HS-27A (cell line): ENCODE data around the gene FBXO33.
"Not testable (repeated sequence)": the region's sequence is repeated elsewhere in the genome, so short reads cannot be mapped to it uniquely, and the experiment has no call there.

Experiments
- DNase-seq: peaks from one replicate; pipeline ENCODE4 v3.0.0-alpha.2; 2012; ENCODE audit warnings: low read depth, missing footprints

Gene FBXO33

DNA sequence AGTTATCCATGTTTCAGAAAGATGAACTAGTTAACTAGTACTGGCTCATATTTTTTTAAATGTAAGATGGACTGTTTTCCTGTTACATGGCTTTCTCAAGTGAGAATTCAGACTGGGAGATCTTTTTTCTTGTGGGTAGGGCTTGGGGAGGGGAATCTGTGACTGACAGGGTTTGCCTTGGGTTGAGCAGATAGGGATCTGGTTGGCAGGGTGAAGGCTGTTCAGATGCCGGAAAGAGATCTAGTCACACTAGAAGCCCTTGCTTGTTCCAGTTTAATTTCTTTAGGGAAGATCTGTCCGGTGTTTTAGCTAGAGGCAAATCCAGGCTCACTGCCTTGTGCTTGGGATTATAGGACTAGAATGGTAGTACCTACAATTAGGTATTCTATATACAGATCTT, 63.2 kb downstream of the FBXO33 start:
- DNase-seq: no peak

DNA sequence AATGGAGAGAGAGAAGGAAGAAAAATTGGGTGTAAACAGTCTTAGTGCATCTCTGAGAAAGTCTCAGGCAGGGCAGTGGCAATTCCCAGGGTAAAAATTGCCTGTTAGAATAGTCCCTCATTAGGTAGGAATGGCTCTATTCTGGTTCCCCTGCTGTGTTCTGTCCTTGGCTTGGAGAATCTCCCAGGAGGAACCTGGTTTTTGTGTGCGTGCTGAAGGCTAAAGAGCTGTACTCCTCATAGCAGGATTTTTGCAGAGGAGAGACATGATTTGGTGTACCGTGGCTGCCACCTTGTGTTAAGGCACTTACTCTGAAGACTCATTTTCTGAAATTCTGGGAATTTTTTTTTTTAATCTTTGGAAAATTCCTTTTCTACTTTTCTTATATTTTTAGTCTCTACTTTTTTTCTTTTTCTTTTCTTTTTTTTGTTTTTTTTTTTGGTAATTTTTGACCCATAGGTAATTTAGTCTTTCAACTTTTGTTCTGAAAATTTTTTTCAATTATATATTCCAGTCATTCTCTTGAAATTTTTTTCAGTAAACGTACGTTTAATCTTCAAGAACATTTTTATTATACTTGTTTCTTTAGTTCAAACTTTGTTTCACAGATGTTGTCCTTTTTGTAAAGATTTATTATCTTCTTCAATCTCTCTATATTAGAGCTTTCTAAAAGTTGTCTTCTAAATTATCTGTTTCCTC, 63.8 kb downstream of the FBXO33 start:
- DNase-seq: peak; percentile 22

DNA sequence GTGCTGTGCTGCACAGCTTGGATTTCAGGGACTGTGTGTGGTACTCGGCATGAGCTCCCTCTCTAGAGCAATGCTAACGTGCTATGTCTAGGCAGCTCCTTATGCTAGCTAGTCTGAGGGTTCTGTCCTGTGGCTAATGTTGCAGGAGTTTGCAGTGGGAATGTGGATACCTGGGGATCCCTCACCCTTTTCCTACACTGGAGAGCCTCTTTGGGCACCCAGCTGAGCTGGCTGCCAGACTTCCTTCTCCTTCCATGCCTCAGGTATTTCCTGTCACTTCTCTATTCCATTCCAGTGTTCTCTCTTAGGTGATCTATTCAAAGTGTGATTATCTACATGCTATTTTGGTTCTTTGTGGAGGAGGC, 64.9 kb downstream of the FBXO33 start:
- DNase-seq: no peak

DNA sequence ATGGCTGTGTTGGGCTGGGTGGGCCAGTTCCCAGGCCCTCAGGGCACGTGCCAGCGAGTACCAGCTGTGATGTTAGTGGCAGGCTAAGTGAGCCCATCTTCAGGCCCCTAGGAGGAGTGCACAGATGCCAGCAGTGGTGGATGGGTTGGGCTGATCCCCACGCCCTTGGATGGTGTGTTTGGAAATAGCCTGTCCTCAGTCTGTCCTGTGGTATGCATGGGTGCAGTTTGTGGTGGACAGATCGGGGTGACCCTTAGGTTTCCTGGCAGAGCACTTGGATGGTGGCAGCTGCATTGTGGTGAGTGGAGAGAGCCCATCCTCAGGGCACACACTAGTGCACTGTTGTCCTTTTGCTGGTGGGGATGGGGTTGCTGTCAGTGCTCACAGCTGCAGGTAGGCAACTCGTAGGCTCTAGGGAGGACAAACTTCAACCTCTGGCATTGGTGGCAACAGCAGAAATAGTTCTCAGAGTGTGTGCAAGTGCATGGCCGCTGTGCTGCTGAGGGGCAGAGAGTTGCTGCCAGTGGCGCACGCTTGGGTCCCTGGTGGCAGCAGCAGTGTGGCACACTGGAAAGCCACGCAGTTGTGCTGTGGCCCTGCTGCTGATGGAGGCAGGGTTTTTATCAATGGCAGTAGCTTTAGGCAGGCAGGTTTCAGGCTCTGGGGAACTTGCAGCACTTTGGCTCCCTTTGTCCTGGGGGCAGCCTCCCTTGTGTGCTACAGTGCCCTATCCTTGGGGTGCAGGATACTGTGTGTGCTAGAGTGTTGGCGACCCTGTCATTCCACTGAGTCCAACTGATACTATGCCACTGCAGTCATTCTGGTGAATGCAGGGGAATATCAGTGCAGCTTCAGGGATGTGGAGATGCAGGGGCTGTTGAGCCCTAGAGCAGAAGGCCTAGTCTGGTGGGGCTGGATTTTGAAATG, 65.5 kb downstream of the FBXO33 start:
- DNase-seq: no peak

DNA sequence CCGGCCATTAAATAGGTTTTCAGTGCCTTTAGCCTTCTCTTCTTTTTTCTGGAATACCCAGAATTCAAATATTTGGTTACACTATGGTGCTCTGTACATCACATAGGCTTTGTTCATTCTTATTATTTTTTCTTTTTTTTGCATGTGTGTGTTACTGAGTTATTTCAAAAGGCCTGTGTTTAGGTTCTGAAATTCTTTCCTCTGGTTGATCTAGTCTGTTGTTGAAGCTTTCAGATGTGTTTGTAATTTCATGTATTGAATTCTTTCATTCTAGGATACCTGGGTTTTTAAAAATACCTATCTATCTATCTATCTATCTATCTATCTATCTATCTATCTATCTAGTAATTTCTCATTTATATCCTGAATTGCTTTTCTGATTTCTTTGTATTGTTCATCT, 66.9 kb downstream of the FBXO33 start:
- DNase-seq: no peak

DNA sequence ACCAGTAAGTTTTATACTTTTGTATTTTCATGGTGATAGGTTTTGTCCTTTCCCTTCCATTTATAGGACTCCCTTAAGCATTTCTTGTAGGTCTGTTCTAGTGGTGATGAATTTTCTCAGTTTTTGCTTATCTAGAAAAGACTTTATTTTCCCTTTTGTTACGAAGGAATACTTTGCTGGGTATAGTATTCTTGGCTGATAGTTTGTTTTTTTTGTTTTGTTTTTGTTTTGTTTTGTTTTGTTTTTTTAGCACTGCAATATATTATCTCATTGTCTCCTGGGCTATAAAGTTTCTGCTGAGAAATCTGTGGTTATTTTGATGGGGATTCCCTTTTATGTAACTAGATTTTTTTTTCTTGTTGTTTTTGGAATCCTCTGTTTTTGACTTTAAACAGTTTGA, 67.7 kb downstream of the FBXO33 start:
- DNase-seq: no peak

DNA sequence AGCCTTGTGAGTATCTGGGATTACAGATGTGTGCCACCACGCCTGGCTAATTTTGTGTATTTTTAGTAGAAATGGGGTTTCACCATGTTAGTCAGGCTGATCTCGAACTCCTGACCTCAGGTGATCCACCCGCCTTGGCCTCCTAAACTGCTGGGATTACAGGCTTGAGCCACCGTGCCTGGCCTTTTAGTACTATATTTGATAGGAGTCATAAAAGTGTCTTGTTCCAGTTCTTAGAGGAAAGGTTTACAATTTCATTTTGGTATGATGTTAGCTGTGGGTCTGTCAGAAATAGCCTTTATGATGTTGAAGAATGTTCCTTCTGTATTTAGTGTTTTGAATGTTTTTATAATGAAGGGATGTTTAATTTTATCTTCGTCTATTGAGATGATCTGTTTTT, 70.7 kb downstream of the FBXO33 start:
- not testable (repeated sequence) for DNase-seq

DNA sequence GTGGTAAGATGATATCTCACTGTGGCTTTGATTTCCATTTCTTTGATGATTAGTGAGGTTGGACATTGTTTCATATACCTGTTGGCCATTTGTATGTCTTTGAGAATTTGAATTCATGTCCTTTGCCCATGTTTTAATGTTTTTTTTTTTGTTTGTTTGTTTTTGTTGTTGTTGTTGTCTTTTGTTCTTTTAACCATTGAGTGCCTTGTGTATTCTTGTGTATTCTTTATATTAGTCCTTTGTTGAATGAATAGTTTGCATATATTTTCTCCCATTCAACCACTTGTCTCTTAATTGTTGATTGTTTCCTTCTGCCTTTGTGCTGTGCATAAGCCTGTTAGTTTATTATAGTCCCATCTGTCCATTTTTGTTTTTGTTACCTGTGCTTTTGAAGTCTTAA, 71.9 kb downstream of the FBXO33 start:
- no peak for DNase-seq

DNA sequence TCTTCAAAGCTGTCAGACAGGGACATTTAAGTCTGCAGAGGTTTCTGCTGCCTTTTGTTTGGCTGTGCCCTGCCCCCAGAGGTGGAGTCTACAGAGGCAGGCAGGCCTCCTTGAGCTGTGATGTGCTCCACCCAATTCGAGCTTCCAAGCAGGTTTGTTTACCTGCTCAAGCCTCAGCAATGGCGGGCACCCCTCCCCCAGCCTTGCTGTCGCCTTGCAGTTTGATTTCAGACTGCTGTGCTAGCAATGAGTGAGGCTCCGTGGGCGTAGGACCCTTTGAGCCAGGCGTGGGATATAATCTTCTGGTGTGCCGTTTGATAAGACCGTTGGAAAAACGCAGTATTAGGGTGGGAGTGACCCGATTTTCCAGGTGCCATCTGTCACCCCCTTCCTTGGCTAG, 73.2 kb downstream of the FBXO33 start:
- not testable (repeated sequence) for DNase-seq

DNA sequence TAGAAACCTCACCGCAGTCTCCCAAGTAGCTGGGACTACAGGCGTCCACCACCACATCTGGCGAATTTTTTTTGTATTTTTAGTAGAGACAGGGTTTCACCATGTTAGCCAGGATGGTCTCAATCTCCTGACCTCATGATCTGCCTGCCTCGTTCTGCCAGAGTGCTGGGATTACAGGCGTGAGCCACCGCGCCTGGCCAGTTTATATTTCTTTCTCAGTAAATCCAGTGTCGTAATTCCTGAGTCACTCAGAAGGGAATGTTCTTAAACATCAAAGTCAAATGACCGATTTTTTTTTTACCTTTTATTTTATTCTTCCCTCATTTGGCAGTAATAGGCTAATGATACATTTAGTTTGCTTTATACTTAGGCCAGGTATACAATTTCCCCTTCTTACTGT, 80.5 kb downstream of the FBXO33 start:
- no peak for DNase-seq

DNA sequence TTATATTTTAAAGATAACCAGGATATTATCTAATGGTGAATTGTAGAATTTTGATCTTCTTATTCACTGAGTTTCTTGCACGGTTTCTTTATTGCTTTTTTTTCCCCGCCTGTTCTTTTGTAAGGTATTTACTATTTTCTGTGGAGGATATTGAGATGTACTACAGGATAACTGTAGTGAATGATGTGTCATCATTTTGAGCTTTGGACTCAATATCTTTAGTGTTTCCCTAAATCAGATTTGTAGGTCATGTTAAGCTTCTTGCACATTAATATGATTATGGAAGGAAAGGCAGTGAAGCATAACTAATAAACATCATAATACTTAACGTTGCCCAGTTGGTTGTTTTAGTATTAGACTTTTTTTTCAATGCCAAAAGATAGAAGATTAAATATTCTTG, 81.4 kb downstream of the FBXO33 start:
- no peak for DNase-seq
